GM23338 (cell line): ENCODE measurements around the gene PLEKHO1. TPM values are rescaled to one million over a fixed set of nuclear protein-coding genes. Genes with fewer than 3 reads are reported as not detected.

Experiments
- ATAC-seq: fragments of 200-7000 bp; cut with Tn5 transposase; 3 replicates; pipeline ENCODE4 v1.9.1; 2020
- DNase-seq: peaks from one replicate; pipeline ENCODE4 v3.0.0-alpha.2; 2015; ENCODE audit warnings: low spot score
- H2AFZ ChIP-seq: fragments of 200-600 bp; sonication (generic); 2 replicates; pipeline ENCODE4 v1.8.0; 2016; ENCODE audit warnings: antibody characterized with exemption, mild to moderate bottlenecking, moderate library complexity
- H3F3A ChIP-seq: fragments of 200-600 bp; sonication (generic); replicated peaks from 2 replicates; pipeline ENCODE4 v1.8.0; 2017; ENCODE audit warnings: antibody characterized with exemption, mixed run types, low read depth
- H3K27ac ChIP-seq: fragments of 200-600 bp; sonication (generic); 2 replicates; pipeline ENCODE4 v1.6.1; 2016; ENCODE audit warnings: low read depth
- H3K27me3 ChIP-seq: fragments of 200-600 bp; sonication (generic); 2 replicates; pipeline ENCODE4 v1.8.0; 2016; ENCODE audit warnings: mild to moderate bottlenecking, mixed run types, moderate library complexity; ENCODE audit not compliant: insufficient read depth
- H3K36me3 ChIP-seq: fragments of 200-600 bp; sonication (generic); 2 replicates; pipeline ENCODE4 v1.8.0; 2016; ENCODE audit warnings: mild to moderate bottlenecking; ENCODE audit not compliant: insufficient read depth
- H3K4me1 ChIP-seq: fragments of 200-600 bp; sonication (generic); 2 replicates; pipeline ENCODE4 v1.8.0; 2016; ENCODE audit warnings: mild to moderate bottlenecking, moderate library complexity; ENCODE audit not compliant: insufficient read depth
- H3K4me2 ChIP-seq: fragments of 200-600 bp; sonication (generic); 2 replicates; pipeline ENCODE4 v1.7.1; 2017; ENCODE audit warnings: mixed run types
- H3K4me3 ChIP-seq: fragments of 200-600 bp; sonication (generic); 2 replicates; pipeline ENCODE4 v1.6.1; 2016; ENCODE audit warnings: mixed run types
- H3K79me2 ChIP-seq: fragments of 200-600 bp; sonication (generic); replicated peaks from 2 replicates; pipeline ENCODE4 v1.8.0; 2017; ENCODE audit warnings: mild to moderate bottlenecking; ENCODE audit not compliant: insufficient read depth
- H3K9me2 ChIP-seq: fragments of 200-600 bp; sonication (generic); 2 replicates; pipeline ENCODE4 v1.8.0; 2017; ENCODE audit not compliant: insufficient read depth
- H4K20me1 ChIP-seq: fragments of 200-600 bp; sonication (generic); replicated peaks from 2 replicates; pipeline ENCODE4 v1.8.0; 2017; ENCODE audit warnings: mild to moderate bottlenecking; ENCODE audit not compliant: insufficient read depth
- H3K27ac Mint-ChIP-seq: 2 replicates; pipeline ENCODE4 v1.8.0; 2020; ENCODE audit warnings: inconsistent platforms, mild to moderate bottlenecking, moderate library complexity, mixed read lengths
- H3K27me3 Mint-ChIP-seq: 3 replicates; pipeline ENCODE4 v1.8.0; 2022; ENCODE audit warnings: low read depth, mild to moderate bottlenecking, moderate library complexity, mixed read lengths, inconsistent platforms; ENCODE audit not compliant: insufficient read depth, poor library complexity
- H3K36me3 Mint-ChIP-seq: 3 replicates; pipeline ENCODE4 v1.8.0; 2021; ENCODE audit warnings: low read depth, mild to moderate bottlenecking, inconsistent platforms, moderate library complexity, mixed read lengths
- H3K4me1 Mint-ChIP-seq: 3 replicates; pipeline ENCODE4 v1.8.0; 2020; ENCODE audit warnings: mild to moderate bottlenecking, inconsistent platforms, mixed read lengths
- H3K4me3 Mint-ChIP-seq: 3 replicates; pipeline ENCODE4 v1.8.0; 2021; ENCODE audit warnings: moderate library complexity, mild to moderate bottlenecking, inconsistent platforms, mixed read lengths
- H3K9me3 Mint-ChIP-seq: 3 replicates; pipeline ENCODE4 v1.8.0; 2020; ENCODE audit warnings: moderate library complexity, mild to moderate bottlenecking, inconsistent platforms, mixed read lengths
- CREB1 ChIP-seq: fragments of 250-450 bp; sonication (Bioruptor Pico); IDR thresholded peaks from 2 replicates; pipeline ENCODE4 v1.5.0; 2020; ENCODE audit warnings: low read depth, mild to moderate bottlenecking, moderate library complexity
- EZH2 ChIP-seq: fragments of 200-600 bp; sonication (generic); IDR thresholded peaks from one replicate; pipeline ENCODE4 v1.8.0; 2017; ENCODE audit warnings: antibody characterized with exemption, mild to moderate bottlenecking, low read depth; ENCODE audit not compliant: unreplicated experiment
- EZH2phosphoT487 ChIP-seq: fragments of 200-600 bp; sonication (generic); IDR thresholded peaks from one replicate; pipeline ENCODE4 v1.8.1; 2018; ENCODE audit warnings: antibody characterized with exemption; ENCODE audit not compliant: unreplicated experiment
- JUNB ChIP-seq: IDR thresholded peaks from one replicate; pipeline ENCODE4 v1.6.1; 2016; ENCODE audit warnings: antibody characterized with exemption; ENCODE audit not compliant: unreplicated experiment
- NANOG ChIP-seq: IDR thresholded peaks from 2 replicates; pipeline ENCODE4 v1.6.1; 2016; ENCODE audit warnings: antibody characterized with exemption, borderline replicate concordance
- ZNF114 ChIP-seq: fragments of 250-450 bp; sonication (Bioruptor Pico); IDR thresholded peaks from 2 replicates; pipeline ENCODE4 v1.5.0; 2020; ENCODE audit warnings: mild to moderate bottlenecking, moderate library complexity
- ZNF462 ChIP-seq: fragments of 250-450 bp; sonication (Bioruptor Pico); IDR thresholded peaks from 2 replicates; pipeline ENCODE4 v1.5.0; 2020; ENCODE audit warnings: mild to moderate bottlenecking, moderate library complexity
- polyA plus RNA-seq: library from polyadenylated mRNA; unstranded; fragments of >200 nt; fragmentation: Nextera tagmentation; extraction: Ambion mirVana; gene quantifications from 2 replicates; pipeline ENCODE4 v1.2.1, GENCODE V29; 2016
- total RNA-seq: library from RNA; depleted of rRNA; stranded (reverse); fragments of >200 nt; shearing (Covaris generic); gene quantifications from 2 replicates; pipeline ENCODE4 v1.2.3, GENCODE V29; 2014
- TF ChIP-seq, protein P1 (sequence below), 2 experiments: fragments of 200-600 bp in 1 of 2; sonication (generic) in 1 of 2; conservative IDR thresholded peaks; 2 replicates each; pipeline versions ENCODE4 v1.5.1 to v1.6.1; 2016 to 2017; ENCODE audit warnings: antibody characterized with exemption in 2 of 2, low read depth in 2 of 2, mild to moderate bottlenecking in 2 of 2, moderate library complexity in 1 of 2

PLEKHO1 gene
- total and polyA plus RNA-seq, 2 experiments from 2014 or later: 34.3 to 36.7 TPM

- TF ChIP-seq ZNF462 (CRISPR knock-in tag) (no peak), JUNB (no peak), ZNF114 (CRISPR knock-in tag) (no peak), NANOG (no peak), CREB1 (CRISPR knock-in tag) (no peak)
- TF ChIP-seq, protein P1, sequence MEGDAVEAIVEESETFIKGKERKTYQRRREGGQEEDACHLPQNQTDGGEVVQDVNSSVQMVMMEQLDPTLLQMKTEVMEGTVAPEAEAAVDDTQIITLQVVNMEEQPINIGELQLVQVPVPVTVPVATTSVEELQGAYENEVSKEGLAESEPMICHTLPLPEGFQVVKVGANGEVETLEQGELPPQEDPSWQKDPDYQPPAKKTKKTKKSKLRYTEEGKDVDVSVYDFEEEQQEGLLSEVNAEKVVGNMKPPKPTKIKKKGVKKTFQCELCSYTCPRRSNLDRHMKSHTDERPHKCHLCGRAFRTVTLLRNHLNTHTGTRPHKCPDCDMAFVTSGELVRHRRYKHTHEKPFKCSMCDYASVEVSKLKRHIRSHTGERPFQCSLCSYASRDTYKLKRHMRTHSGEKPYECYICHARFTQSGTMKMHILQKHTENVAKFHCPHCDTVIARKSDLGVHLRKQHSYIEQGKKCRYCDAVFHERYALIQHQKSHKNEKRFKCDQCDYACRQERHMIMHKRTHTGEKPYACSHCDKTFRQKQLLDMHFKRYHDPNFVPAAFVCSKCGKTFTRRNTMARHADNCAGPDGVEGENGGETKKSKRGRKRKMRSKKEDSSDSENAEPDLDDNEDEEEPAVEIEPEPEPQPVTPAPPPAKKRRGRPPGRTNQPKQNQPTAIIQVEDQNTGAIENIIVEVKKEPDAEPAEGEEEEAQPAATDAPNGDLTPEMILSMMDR (conservative IDR thresholded peaks at IDR 0.05; ENCODE audit: low read depth in 2 of 2): no peak
Observed at GRCh38 chr1:150109586-150109985, 40.1 kb upstream of the PLEKHO1 start (continued).

DNA sequence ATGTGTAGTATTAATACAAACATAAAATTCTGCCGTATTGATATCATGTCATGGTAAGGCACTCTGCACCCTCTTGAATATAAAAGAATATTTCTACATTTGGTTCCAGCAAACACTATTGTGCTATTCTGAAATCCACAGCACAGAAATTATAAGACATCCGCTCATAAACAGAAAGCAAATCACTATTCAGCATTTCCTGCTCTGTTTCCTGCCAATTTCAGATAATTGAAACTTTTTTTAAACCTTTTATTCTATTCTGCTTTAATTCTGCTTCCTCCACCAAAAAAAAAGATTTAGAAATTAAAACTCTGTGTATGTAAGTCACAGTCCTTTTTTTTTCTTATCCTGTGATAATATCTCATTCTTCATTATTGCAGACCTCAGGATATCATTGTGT is 39.6 kb upstream of the PLEKHO1 start:
- Histone ChIP-seq H3K36me3 (peaks cover 3% of the 10 kb centered on the region; the same call in 1 of the 2 replicates), H3K27ac (no peak overlapping the region), H3K27me3 (no peaks in the 10 kb centered on the region), H3K4me1 (0 out of 2 replicates have a peak, but pooled peaks cover 4% of the 10 kb centered on the region), H4K20me1 (no peaks in the 10 kb centered on the region), H2AFZ (no peak overlapping the region), H3K4me3 (no peak overlapping the region), H3K9me2 (no peaks in the 10 kb centered on the region), H3K79me2 (no peaks in the 10 kb centered on the region), H3F3A (no peaks in the 10 kb centered on the region), H3K4me2 (no peak overlapping the region)
- DNase-seq (no peak), ATAC-seq (no peak)
- Mint-ChIP-seq H3K4me3 (no peak overlapping the region), H3K27ac (no peak overlapping the region), H3K36me3 (peaks cover 27% of the 10 kb centered on the region), H3K9me3 (peaks cover 14% of the 10 kb centered on the region), H3K27me3 (peaks cover 4% of the 10 kb centered on the region), H3K4me1 (peaks cover 9% of the 10 kb centered on the region; the same call in 2 of the 3 replicates)
- no peak for TF ChIP-seq ZNF114 (CRISPR knock-in tag)
- TF ChIP-seq NANOG: no peak
- TF ChIP-seq EZH2: no peak
- TF ChIP-seq EZH2phosphoT487: no peak
